Gastroesophageal sphincter (tissue), 4 donors: ENCODE data around the gene NMUR2. TPM values are rescaled to one million over a fixed set of nuclear protein-coding genes. Genes with fewer than 3 reads are reported as not detected.
A peak's percentile ranks its signal among the peaks of the same experiment; 100 is the strongest.

ENCODE experiments used
- ATAC-seq: fragments of 150-250 bp; one replicate; pipeline ENCODE4 v1.9.1; 2016; ENCODE audit warnings: mild to moderate bottlenecking, moderate library complexity
- H3K27ac ChIP-seq, 4 donors: fragments of 200-600 bp; sonication (generic) in 3 of 4; 1 replicate in 3 of 4; 2 replicates in 1 of 4; pipeline ENCODE4 v1.5.1; 2016 to 2019
- H3K27me3 ChIP-seq: fragments of 200-600 bp; sonication (generic); one replicate; pipeline ENCODE4 v1.5.1; 2019
- H3K36me3 ChIP-seq, 2 donors: fragments of 200-600 bp; sonication (generic); one replicate each; pipeline ENCODE4 v1.5.1; 2019; ENCODE audit warnings: control low read depth in 1 of 2
- H3K4me1 ChIP-seq, 3 donors: fragments of 200-600 bp; sonication (generic); 1 replicate in 2 of 3; 2 replicates in 1 of 3; pipeline ENCODE4 v1.5.1; 2016 to 2019; ENCODE audit warnings: control low read depth in 2 of 3
- H3K4me3 ChIP-seq, 2 donors: fragments of 200-600 bp; sonication (generic); one replicate each; pipeline ENCODE4 v1.5.1; 2019; ENCODE audit warnings: mild to moderate bottlenecking in 1 of 2, moderate library complexity in 1 of 2
- H3K9me3 ChIP-seq, 3 donors: fragments of 200-600 bp; sonication (generic); one replicate each; pipeline ENCODE4 v1.5.1; 2017 to 2019; ENCODE audit warnings: control low read depth in 2 of 3
- EP300 ChIP-seq: sonication (generic); formaldehyde crosslinking; IDR thresholded peaks from one replicate; pipeline ENCODE4 v1.6.1; 2017; ENCODE audit warnings: antibody characterized with exemption, mild to moderate bottlenecking
- POLR2A ChIP-seq, 2 donors: fragments of 450-650 bp; IDR thresholded peaks; one replicate each; pipeline ENCODE4 v1.6.1; 2017; ENCODE audit warnings: antibody characterized with exemption in 2 of 2, mild to moderate bottlenecking in 2 of 2, moderate library complexity in 1 of 2
- POLR2AphosphoS5 ChIP-seq: sonication (generic); formaldehyde crosslinking; IDR thresholded peaks from one replicate; pipeline ENCODE4 v1.6.1; 2017; ENCODE audit warnings: antibody characterized with exemption
- WGBS, 2 donors: methylation state at CpG; one replicate each; pipeline ENCODE4 v1.1.5; 2018; ENCODE audit warnings: low coverage in 1 of 2; 5-methylcytosine and 5-hydroxymethylcytosine counted together
- total RNA-seq, 4 donors: library from RNA; depleted of rRNA; stranded (reverse); fragments of >200 nt; gene quantifications; one replicate each; pipeline ENCODE4 v1.1.0, GENCODE V29; 2016
- TF ChIP-seq, protein P1 (sequence below), 4 experiments: fragments of 200-600 bp in 2 of 4; fragments of 450-650 bp in 2 of 4; sonication (generic) in 1 of 4; IDR thresholded peaks; one replicate each; pipeline ENCODE4 v1.5.1; 2017 to 2019; ENCODE audit warnings: antibody characterized with exemption in 4 of 4, mild to moderate bottlenecking in 2 of 4, moderate library complexity in 2 of 4

The NMUR2 gene
- total RNA-seq, 4 donors from 2014 or later, result not detected

DNA sequence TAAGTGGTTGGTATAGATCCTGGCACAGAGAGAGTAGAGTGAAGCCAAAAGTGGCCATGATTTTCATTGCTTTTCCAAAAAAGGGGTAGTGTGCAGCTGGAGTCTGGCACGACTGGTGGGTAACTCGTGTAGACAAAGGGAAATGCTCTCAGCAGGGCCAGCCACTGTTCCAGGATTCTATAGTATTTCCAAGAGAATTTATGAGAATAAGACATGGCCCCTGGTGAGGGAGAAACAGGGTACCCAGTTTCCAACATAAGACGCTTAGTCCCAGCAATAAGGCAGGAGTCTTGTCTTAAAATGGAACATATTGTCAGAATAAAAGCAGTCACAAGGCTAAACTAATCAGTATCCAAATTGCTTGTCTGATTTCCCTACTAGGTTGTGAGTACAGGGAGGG, 52.1 kb downstream of the NMUR2 start:
- 73 to 74% methylated on average over 3 of the region's 3 CpGs for WGBS, 2 donors

DNA sequence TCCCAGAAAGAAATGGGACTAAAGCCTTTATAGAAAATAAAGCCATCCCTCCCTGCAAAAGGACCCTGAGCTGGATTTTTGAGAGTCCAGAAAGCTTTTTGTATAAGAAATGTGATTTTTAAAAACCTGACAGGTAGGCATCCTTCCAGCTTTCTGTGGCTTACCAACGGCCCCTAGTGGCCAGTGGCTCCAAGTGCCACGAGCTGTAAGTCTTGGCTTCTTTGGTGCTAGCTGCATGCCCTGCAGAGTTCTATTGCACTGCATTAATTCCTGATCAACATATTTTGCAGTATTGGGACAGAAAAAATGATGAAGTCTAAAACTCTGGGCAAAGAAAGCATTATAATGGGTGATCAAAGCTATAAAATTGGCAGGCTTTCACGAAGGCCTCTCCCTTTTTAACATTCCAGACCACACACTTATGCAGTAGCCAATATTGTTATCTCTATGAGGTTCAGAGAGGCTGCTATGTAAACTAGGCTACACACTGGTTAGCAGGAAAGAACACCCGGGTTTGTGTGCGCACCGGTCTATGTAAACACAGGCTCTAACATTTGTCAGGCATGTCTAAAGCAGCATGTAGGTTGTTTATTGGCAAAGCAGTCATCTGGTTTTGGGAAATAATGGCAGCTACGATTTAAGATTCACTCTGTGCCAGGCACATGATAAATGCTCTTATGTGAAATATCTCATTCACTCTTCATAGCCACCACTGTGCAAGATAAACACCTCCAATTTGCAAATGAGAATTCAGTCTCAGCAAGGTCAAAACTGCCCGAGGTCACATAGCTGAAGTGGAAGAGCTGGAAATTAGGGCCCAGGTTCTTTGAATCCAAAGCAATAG, 55.2 kb downstream of the NMUR2 start:
- Histone ChIP-seq H3K9me3 (no peaks in the 10 kb centered on the region), H3K36me3 (no peaks in the 10 kb centered on the region), H3K4me1 (no peaks in the 10 kb centered on the region), H3K27ac (no peak overlapping the region), H3K27me3 (no peaks in the 10 kb centered on the region), H3K4me3 (no peak overlapping the region)
- TF ChIP-seq, protein P1, sequence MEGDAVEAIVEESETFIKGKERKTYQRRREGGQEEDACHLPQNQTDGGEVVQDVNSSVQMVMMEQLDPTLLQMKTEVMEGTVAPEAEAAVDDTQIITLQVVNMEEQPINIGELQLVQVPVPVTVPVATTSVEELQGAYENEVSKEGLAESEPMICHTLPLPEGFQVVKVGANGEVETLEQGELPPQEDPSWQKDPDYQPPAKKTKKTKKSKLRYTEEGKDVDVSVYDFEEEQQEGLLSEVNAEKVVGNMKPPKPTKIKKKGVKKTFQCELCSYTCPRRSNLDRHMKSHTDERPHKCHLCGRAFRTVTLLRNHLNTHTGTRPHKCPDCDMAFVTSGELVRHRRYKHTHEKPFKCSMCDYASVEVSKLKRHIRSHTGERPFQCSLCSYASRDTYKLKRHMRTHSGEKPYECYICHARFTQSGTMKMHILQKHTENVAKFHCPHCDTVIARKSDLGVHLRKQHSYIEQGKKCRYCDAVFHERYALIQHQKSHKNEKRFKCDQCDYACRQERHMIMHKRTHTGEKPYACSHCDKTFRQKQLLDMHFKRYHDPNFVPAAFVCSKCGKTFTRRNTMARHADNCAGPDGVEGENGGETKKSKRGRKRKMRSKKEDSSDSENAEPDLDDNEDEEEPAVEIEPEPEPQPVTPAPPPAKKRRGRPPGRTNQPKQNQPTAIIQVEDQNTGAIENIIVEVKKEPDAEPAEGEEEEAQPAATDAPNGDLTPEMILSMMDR (IDR thresholded peaks at IDR 0.05), result peak in 2 of 4 experiments; percentile 38 to 65
- TF ChIP-seq POLR2A (IDR thresholded peaks at IDR 0.05), result no peak
- TF ChIP-seq POLR2AphosphoS5, result no peak
- TF ChIP-seq EP300, result no peak
- no peak for ATAC-seq
- 20 to 39% methylated on average over 7 to 8 of the region's 8 CpGs for WGBS, 2 donors

More for the DNA sequence above, 52.1 kb downstream of the NMUR2 start:
- no peaks in the 10 kb centered on the region for H3K4me1 ChIP-seq
- no peak overlapping the region for H3K27ac ChIP-seq
- no peak overlapping the region for H3K4me3 ChIP-seq
- H3K36me3 ChIP-seq, result no peaks in the 10 kb centered on the region
- ATAC-seq, result no peak
- TF ChIP-seq POLR2A (IDR thresholded peaks at IDR 0.05), result no peak
- no peak for TF ChIP-seq POLR2AphosphoS5
- no peaks in the 10 kb centered on the region for H3K27me3 ChIP-seq
- H3K9me3 ChIP-seq, result no peaks in the 10 kb centered on the region
